B cell (primary cell): ENCODE results near the gene PIK3CD. TPM values are rescaled to one million over a fixed set of nuclear protein-coding genes. Genes with fewer than 3 reads are reported as not detected.

Experiments
- ATAC-seq: fragments of 200-7000 bp; cut with Tn5 transposase; one replicate; pipeline ENCODE4 v1.10.0; 2021; ENCODE audit warnings: low read depth, mild to moderate bottlenecking, moderate number of reproducible peaks, moderate library complexity
- CTCF ChIA-PET: fragments of 350-600 bp; sonication (Branson Sonifier 250); formaldehyde crosslinking; loops from one replicate; lab custom pipeline; 2021; ENCODE audit warnings: antibody characterized with exemption, inconsistent platforms; lab: Charles Lee
- POLR2A ChIA-PET: fragments of 350-600 bp; sonication (Branson Sonifier 250); formaldehyde crosslinking; loops from one replicate; lab custom pipeline; 2021; ENCODE audit warnings: antibody characterized with exemption; lab: Charles Lee
- DNase-seq: peaks from one replicate; pipeline ENCODE4 v3.0.0; 2013
- H2AFZ ChIP-seq: 2 replicates; pipeline ENCODE4 v1.6.1; 2012; ENCODE audit warnings: mild to moderate bottlenecking, low read depth, low read length; ENCODE audit not compliant: insufficient read depth, poor library complexity, severe bottlenecking
- H3K27ac ChIP-seq, 2 donors: 1 replicate in 1 of 2; 2 replicates in 1 of 2; pipeline ENCODE4 v1.5.1; 2012 to 2013; ENCODE audit warnings: low read length in 2 of 2, mild to moderate bottlenecking in 2 of 2, moderate library complexity in 1 of 2
- H3K27me3 ChIP-seq, 4 experiments: fragments of 200-600 bp in 1 of 4; sonication (generic) in 1 of 4; replicated peaks in 1 of 4; 1 replicate in 2 of 4; 2 replicates in 2 of 4; pipeline versions ENCODE4 v1.6.1 to v1.7.0; 2013 to 2016; ENCODE audit warnings: low read length in 3 of 4, mild to moderate bottlenecking in 2 of 4, mixed read lengths in 1 of 4, moderate library complexity in 1 of 4; ENCODE audit not compliant: insufficient read depth in 4 of 4, control insufficient read depth in 3 of 4; ENCODE audit errors: control extremely low read depth in 1 of 4
- H3K36me3 ChIP-seq, 2 experiments: replicated peaks in 1 of 2; 1 replicate in 1 of 2; 2 replicates in 1 of 2; pipeline versions ENCODE4 v1.6.1 to v1.7.1; 2013; ENCODE audit warnings: low read length in 1 of 2; ENCODE audit not compliant: insufficient read depth in 2 of 2, control insufficient read depth in 1 of 2; ENCODE audit errors: control extremely low read depth in 1 of 2, extremely low read depth in 1 of 2
- H3K4me1 ChIP-seq, 2 donors: fragments of 200-600 bp in 1 of 2; sonication (generic) in 1 of 2; 1 replicate in 1 of 2; 2 replicates in 1 of 2; pipeline versions ENCODE4 v1.5.1 to v1.6.1; 2013 to 2017; ENCODE audit warnings: low read length in 2 of 2; ENCODE audit not compliant: control insufficient read depth in 2 of 2, insufficient read depth in 2 of 2
- H3K4me2 ChIP-seq: replicated peaks from 2 replicates; pipeline ENCODE3; 2012; ENCODE audit warnings: mild to moderate bottlenecking, low read depth, low read length; ENCODE audit not compliant: poor library complexity, severe bottlenecking
- H3K4me3 ChIP-seq, 5 experiments: fragments of 200-600 bp in 1 of 5; sonication (generic) in 1 of 5; 1 replicate in 3 of 5; 2 replicates in 2 of 5; pipeline versions ENCODE4 v1.5.1 to v1.7.0; 2011 to 2016; ENCODE audit warnings: low read length in 4 of 5, mild to moderate bottlenecking in 4 of 5, low read depth in 2 of 5, control low read depth in 1 of 5, moderate library complexity in 1 of 5; ENCODE audit not compliant: insufficient read depth in 1 of 5; ENCODE audit errors: control extremely low read depth in 1 of 5, extremely low read depth in 1 of 5
- H3K79me2 ChIP-seq: fragments of 200-600 bp; sonication (generic); one replicate; pipeline ENCODE4 v1.6.0; 2016; ENCODE audit warnings: low read length; ENCODE audit not compliant: control insufficient read depth, insufficient read depth
- H3K9ac ChIP-seq: fragments of 200-600 bp; sonication (generic); 2 replicates; pipeline ENCODE4 v1.6.1; 2017; ENCODE audit warnings: mild to moderate bottlenecking, low read length, moderate library complexity
- H3K9me3 ChIP-seq, 3 donors: one replicate each; pipeline versions ENCODE4 v1.6.1 to v1.7.1; 2013; ENCODE audit warnings: low read length in 2 of 3; ENCODE audit not compliant: control insufficient read depth in 2 of 3, insufficient read depth in 1 of 3; ENCODE audit errors: control extremely low read depth in 1 of 3
- H4K20me1 ChIP-seq: 2 replicates; pipeline ENCODE4 v1.6.0; 2012; ENCODE audit warnings: mild to moderate bottlenecking, low read length; ENCODE audit not compliant: insufficient read depth, control insufficient read depth, poor library complexity, severe bottlenecking
- H3K27ac Mint-ChIP-seq: one replicate; pipeline ENCODE4 v1.8.0; 2021; ENCODE audit warnings: mixed read lengths
- H3K27me3 Mint-ChIP-seq: one replicate; pipeline ENCODE4 v1.8.0; 2021; ENCODE audit warnings: mixed read lengths
- H3K4me1 Mint-ChIP-seq: one replicate; pipeline ENCODE4 v1.8.0; 2021; ENCODE audit warnings: mixed read lengths
- H3K4me3 Mint-ChIP-seq: one replicate; pipeline ENCODE4 v1.8.0; 2021; ENCODE audit warnings: mixed read lengths
- H3K9me3 Mint-ChIP-seq: one replicate; pipeline ENCODE4 v1.8.0; 2022; ENCODE audit warnings: mixed read lengths; ENCODE audit not compliant: insufficient read depth
- EZH2 ChIP-seq: IDR thresholded peaks from 2 replicates; pipeline ENCODE4 v1.6.1; 2012; ENCODE audit warnings: borderline replicate concordance, low read depth, mild to moderate bottlenecking, moderate library complexity, low read length; ENCODE audit not compliant: insufficient read depth, poor library complexity, severe bottlenecking
- WGBS: methylation state at CpG from one replicate; pipeline ENCODE4 v1.1.5; 2013; ENCODE audit warnings: missing lambda C conversion rate; ENCODE audit not compliant: insufficient coverage; 5-methylcytosine and 5-hydroxymethylcytosine counted together
- intact Hi-C: fragments of 100-400 bp; cut with micrococcal nuclease; formaldehyde crosslinking; loops from one replicate; pipeline ENCODE4 v1.10.0; 2022
- polyA plus RNA-seq: library from polyadenylated mRNA; depleted of rRNA; stranded (reverse); fragments of >200 nt; gene quantifications from 2 replicates; pipeline ENCODE4 v1.2.3, GENCODE V29; 2012
- total RNA-seq, 2 donors: library from RNA; stranded (reverse); fragments of 120-200 nt in 1 of 2; gene quantifications; 1 replicate in 1 of 2; 2 replicates in 1 of 2; pipeline versions ENCODE4 v1.2.3 to v1.2.4, GENCODE V29; 2013 to 2022
- TF ChIP-seq, protein P1 (sequence below): fragments of 200-600 bp; IDR thresholded peaks from one replicate; pipeline ENCODE4 v1.8.0; 2022; ENCODE audit warnings: antibody characterized with exemption, mild to moderate bottlenecking

Gene PIK3CD
- total and polyA plus RNA-seq, 2 donors (not counting 1 experiment from before 2014, with no cell fraction given) = 144 to 222 TPM

DNA sequence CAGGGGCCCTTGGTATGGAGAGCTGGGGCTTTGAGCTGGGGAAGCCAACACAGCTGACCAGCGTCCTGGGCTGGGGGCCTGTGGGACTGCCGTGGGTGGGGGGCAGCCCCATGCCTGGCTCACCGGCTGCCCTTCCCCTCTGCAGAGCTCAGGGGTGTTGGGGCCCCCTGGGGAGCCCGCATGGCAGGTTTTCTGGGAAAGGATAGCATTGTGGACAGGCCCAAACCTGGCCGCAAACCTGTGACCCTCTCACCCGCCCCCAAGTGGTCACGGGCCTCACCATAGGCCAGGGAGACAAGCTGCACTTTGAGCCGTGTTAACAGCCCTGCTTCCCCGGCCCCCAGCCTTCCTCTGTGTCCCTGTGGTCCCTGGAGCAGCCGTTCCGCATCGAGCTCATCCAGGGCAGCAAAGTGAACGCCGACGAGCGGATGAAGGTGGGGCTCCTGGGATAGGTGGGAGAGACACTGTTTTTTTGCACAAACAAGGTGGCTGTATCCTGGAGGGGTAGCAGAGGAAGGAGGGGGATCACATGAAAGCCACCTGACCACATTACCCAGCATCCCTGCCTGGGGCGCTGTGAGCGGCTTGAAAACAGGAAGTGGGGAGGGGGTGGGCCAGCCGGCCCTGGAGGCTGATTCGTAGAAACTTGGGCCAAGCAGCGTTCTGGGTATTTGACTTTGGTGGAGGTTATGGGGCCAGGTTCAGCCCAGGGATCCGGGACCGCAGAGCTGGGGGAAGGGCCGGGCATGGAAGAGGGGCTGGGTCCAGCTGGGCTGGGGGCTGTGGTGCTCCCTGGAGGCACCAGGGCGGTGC is 65.9 kb downstream of the PIK3CD start:
- ATAC-seq (peak; percentile 85), DNase-seq (peak; percentile 94)
- H4K20me1 ChIP-seq = peaks cover 39% of the 10 kb centered on the region
- H3K79me2 ChIP-seq = peaks cover 88% of the 10 kb centered on the region
- H3K9me3 ChIP-seq = peaks cover 0 to 4% (median 0%) of the 10 kb centered on the region in 3 donors
- H3K4me2 ChIP-seq = peak overlapping the region; percentile 79
- ChIA-PET CTCF (interaction anchor here (0.7 to 5.9 kb wide), 10 partner anchors 10 to 102 kb away, joined by 3 to 78 read pairs (median 4); no protein-coding TSS in a partner anchor), POLR2A (interaction anchor here (0.6 to 3.8 kb wide), 4 partner anchors 31 to 90 kb away, joined by 4 to 52 read pairs (median 28); partner anchors contain the start of gene PIK3CD)
- peaks cover 0 to 93% of the 10 kb centered on the region in 2 experiments for H3K36me3 ChIP-seq
- Mint-ChIP-seq H3K9me3 (no peaks in the 10 kb centered on the region), H3K27ac (peak overlapping the region; percentile 95), H3K27me3 (no peaks in the 10 kb centered on the region), H3K4me3 (peak overlapping the region; percentile 81), H3K4me1 (peaks cover 38% of the 10 kb centered on the region)
- H3K27ac ChIP-seq = peak overlapping the region; percentile 90 to 96
- H3K4me1 ChIP-seq = peaks cover 54 to 69% of the 10 kb centered on the region in 2 donors
- intact Hi-C loops = loop anchor here (1.0 to 2.0 kb wide), 4 partner anchors 31 to 90 kb away; partner anchors contain the start of gene PIK3CD
- no peak overlapping the region for H2AFZ ChIP-seq
- 3% methylated on average over 20 of the region's 25 CpGs for WGBS
- peak overlapping the region; percentile 56 for H3K9ac ChIP-seq
- H3K4me3 ChIP-seq = peak overlapping the region in 4 of 5 experiments; percentile 38 to 61 (median 50)
- no peak for TF ChIP-seq EZH2
- TF ChIP-seq, protein P1, sequence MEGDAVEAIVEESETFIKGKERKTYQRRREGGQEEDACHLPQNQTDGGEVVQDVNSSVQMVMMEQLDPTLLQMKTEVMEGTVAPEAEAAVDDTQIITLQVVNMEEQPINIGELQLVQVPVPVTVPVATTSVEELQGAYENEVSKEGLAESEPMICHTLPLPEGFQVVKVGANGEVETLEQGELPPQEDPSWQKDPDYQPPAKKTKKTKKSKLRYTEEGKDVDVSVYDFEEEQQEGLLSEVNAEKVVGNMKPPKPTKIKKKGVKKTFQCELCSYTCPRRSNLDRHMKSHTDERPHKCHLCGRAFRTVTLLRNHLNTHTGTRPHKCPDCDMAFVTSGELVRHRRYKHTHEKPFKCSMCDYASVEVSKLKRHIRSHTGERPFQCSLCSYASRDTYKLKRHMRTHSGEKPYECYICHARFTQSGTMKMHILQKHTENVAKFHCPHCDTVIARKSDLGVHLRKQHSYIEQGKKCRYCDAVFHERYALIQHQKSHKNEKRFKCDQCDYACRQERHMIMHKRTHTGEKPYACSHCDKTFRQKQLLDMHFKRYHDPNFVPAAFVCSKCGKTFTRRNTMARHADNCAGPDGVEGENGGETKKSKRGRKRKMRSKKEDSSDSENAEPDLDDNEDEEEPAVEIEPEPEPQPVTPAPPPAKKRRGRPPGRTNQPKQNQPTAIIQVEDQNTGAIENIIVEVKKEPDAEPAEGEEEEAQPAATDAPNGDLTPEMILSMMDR = peak; percentile 12
- no peaks in the 10 kb centered on the region for H3K27me3 ChIP-seq
